ENCODE data around the gene PSTPIP1. TPM values are rescaled to one million over a fixed set of nuclear protein-coding genes. Genes with fewer than 3 reads are reported as not detected.

The PSTPIP1 gene
- total and polyA plus RNA-seq, 4 donors: 12.4 to 39.6 (median 20.6) TPM

DNA sequence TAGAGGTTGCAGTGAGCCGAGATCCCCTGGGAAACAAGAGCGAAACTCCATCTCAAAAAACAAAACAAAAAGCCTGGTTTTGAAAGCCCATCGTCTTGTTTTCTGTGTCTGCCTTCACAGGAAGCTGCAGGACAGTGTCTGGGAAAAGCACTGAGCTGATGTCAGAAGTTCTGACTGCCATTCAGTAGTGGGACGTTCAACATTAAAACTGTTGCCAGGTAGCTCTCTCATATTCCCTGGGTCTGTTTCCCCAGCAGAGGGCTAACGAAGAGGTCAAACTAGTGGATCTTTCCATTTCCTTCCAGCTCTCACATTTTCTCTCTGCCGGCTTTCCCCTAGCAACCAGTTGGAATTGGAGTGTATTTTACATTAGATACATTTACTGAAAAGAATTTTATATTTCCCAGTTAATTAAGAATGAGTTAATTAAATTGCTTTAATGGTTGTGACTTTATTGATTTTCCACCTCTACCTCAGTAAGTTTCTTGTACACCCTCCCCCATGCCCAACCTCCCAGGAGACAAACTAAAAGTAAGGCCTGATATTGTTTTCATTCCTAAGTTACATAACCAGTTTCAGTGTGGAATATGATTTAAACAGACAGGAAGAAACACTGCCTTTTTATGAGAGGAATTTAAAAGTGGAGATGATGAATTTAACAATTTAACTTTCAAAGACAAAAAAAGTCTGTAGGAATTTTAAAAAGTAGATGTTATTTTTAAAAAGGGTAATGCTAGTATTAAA lies 33.5 kb upstream of the PSTPIP1 start:
- Histone ChIP-seq H3K9me3 (ENCODE audit: control insufficient read depth in 4 of 4, insufficient read depth in 3 of 4, low read length in 3 of 4) (no peaks in the 10 kb centered on the region), H3K27me3 (ENCODE audit: control insufficient read depth in 3 of 3, insufficient read depth in 3 of 3, low read length in 2 of 3) (no peaks in the 10 kb centered on the region), H3K4me1 (ENCODE audit: control insufficient read depth in 5 of 5, insufficient read depth in 5 of 5, low read length in 5 of 5) (peaks cover 0 to 3% (median 0%) of the 10 kb centered on the region in 5 donors), H3K36me3 (ENCODE audit: control insufficient read depth in 4 of 4, insufficient read depth in 4 of 4, low read length in 4 of 4) (no peaks in the 10 kb centered on the region), H3K9ac (ENCODE audit: insufficient read depth in 1 of 2, low read length in 2 of 2) (no peak overlapping the region), H3K27ac (ENCODE audit: low read depth in 1 of 2, low read length in 1 of 2) (no peak overlapping the region), H3K4me3 (no peak overlapping the region)
- TF ChIP-seq CTCF (IDR thresholded peaks at IDR 0.05; ENCODE audit: control extremely low read depth, extremely low read depth): no peak
- no peak for DNase-seq
- ATAC-seq (ENCODE audit: insufficient read depth, low FRiP score): no peak
- WGBS, 2 donors: 71 to 79% methylated on average over 6 of the region's 6 CpGs

GRCh38 chr15:76962337-76963013 lies 32.5 kb upstream of the PSTPIP1 start:
- WGBS, 2 donors: 88% methylated on average over 9 of the region's 9 CpGs
- no peak overlapping the region for H3K4me3 ChIP-seq
- no peak for TF ChIP-seq CTCF (IDR thresholded peaks at IDR 0.05; ENCODE audit: control extremely low read depth, extremely low read depth)
- H3K9ac ChIP-seq (ENCODE audit: insufficient read depth in 1 of 2, low read length in 2 of 2): no peak overlapping the region
- H3K27me3 ChIP-seq (ENCODE audit: control insufficient read depth in 3 of 3, insufficient read depth in 3 of 3, low read length in 2 of 3): no peaks in the 10 kb centered on the region
- DNase-seq (no peak), ATAC-seq (ENCODE audit: insufficient read depth, low FRiP score) (no peak)
- peaks cover 0 to 8% (median 0%) of the 10 kb centered on the region in 5 donors for H3K4me1 ChIP-seq (ENCODE audit: control insufficient read depth in 5 of 5, insufficient read depth in 5 of 5, low read length in 5 of 5)
- H3K9me3 ChIP-seq (ENCODE audit: control insufficient read depth in 4 of 4, insufficient read depth in 3 of 4, low read length in 3 of 4): no peaks in the 10 kb centered on the region
- no peak overlapping the region for H3K27ac ChIP-seq (ENCODE audit: low read depth in 1 of 2, low read length in 1 of 2)
- H3K36me3 ChIP-seq (ENCODE audit: control insufficient read depth in 4 of 4, insufficient read depth in 4 of 4, low read length in 4 of 4): no peaks in the 10 kb centered on the region

- Histone ChIP-seq H3K27ac (ENCODE audit: low read depth in 1 of 2, low read length in 1 of 2) (no peak overlapping the region), H3K27me3 (ENCODE audit: control insufficient read depth in 3 of 3, insufficient read depth in 3 of 3, low read length in 2 of 3) (no peaks in the 10 kb centered on the region), H3K9ac (ENCODE audit: insufficient read depth in 1 of 2, low read length in 2 of 2) (no peak overlapping the region), H3K9me3 (ENCODE audit: control insufficient read depth in 4 of 4, insufficient read depth in 3 of 4, low read length in 3 of 4) (no peaks in the 10 kb centered on the region), H3K4me1 (ENCODE audit: control insufficient read depth in 5 of 5, insufficient read depth in 5 of 5, low read length in 5 of 5) (peaks cover 0 to 8% (median 0%) of the 10 kb centered on the region in 5 donors), H3K36me3 (ENCODE audit: control insufficient read depth in 4 of 4, insufficient read depth in 4 of 4, low read length in 4 of 4) (no peaks in the 10 kb centered on the region), H3K4me3 (no peak overlapping the region)
- ATAC-seq (ENCODE audit: insufficient read depth, low FRiP score) (no peak), DNase-seq (no peak)
- TF ChIP-seq CTCF (IDR thresholded peaks at IDR 0.05; ENCODE audit: control extremely low read depth, extremely low read depth): no peak
- 74 to 85% methylated on average over 9 of the region's 9 CpGs for WGBS, 2 donors
Measured at GRCh38 chr15:76963596-76963995, 31.3 kb upstream of the PSTPIP1 start.
